MM.1S (cell line): ENCODE data around the gene ENG.
A peak's percentile ranks its signal among the peaks of the same experiment; 100 is the strongest.

Source experiments
- CTCF ChIP-seq: fragments of 300-600 bp; sonication (generic); IDR thresholded peaks from 2 replicates; pipeline ENCODE4 v1.5.1; 2016; ENCODE audit warnings: antibody characterized with exemption, low read length, mixed read lengths
- EZH2 ChIP-seq: fragments of 300-600 bp; sonication (generic); optimal IDR thresholded peaks from 2 replicates; pipeline ENCODE3; 2017; ENCODE audit warnings: low read depth, mild to moderate bottlenecking, antibody characterized with exemption, low read length, mixed read lengths

GRCh38 chr9:127805620-127806019, 48.8 kb downstream of the ENG start:
- TF ChIP-seq EZH2 = no peak
- TF ChIP-seq CTCF = peak; percentile 50
